ENCODE results near the gene PHLDA3. TPM values are rescaled to one million over a fixed set of nuclear protein-coding genes. Genes with fewer than 3 reads are reported as not detected.

Gene PHLDA3
- total and polyA plus RNA-seq, 2 of the 4 experiments (the other 2 are of a cell fraction), result 41.6 to 102 TPM

- Histone ChIP-seq H3K36me3 (ENCODE audit: control insufficient read depth, insufficient read depth, low read length) (no peaks in the 10 kb centered on the region), H3K18ac (ENCODE audit: low read depth, low read length) (no peak overlapping the region), H3K9me3 (ENCODE audit: control insufficient read depth, insufficient read depth, low read length) (no peaks in the 10 kb centered on the region), H3K56ac (ENCODE audit: extremely low read depth, insufficient read depth, low read length) (no peak overlapping the region), H2AFZ (replicated peaks; ENCODE audit: low read length, poor library complexity) (no peak overlapping the region), H3K23ac (ENCODE audit: low read depth, low read length) (no peak overlapping the region), H3K27me3 (ENCODE audit: control insufficient read depth, insufficient read depth, low read length) (no peaks in the 10 kb centered on the region), H3K27ac (ENCODE audit: insufficient read depth, low read length) (no peak overlapping the region), H3K4me3 (ENCODE audit: insufficient read depth, low read depth, low read length) (no peak overlapping the region), H3K79me1 (ENCODE audit: low read depth in 1 of 2, low read length in 2 of 2) (no peaks in the 10 kb centered on the region; a peak in 1 of 4 replicates), H3K9me1 (ENCODE audit: insufficient read depth, low read length) (no peaks in the 10 kb centered on the region), H3K14ac (replicated peaks; ENCODE audit: low read depth, low read length) (no peak overlapping the region), H2AK9ac (replicated peaks; ENCODE audit: low read depth, low read length, poor library complexity) (no peak overlapping the region), H4K8ac (ENCODE audit: low read depth in 2 of 2, low read length in 2 of 2) (no peak overlapping the region), H2BK5ac (ENCODE audit: low read depth, low read length, poor library complexity, severe bottlenecking) (no peak overlapping the region), H4K5ac (ENCODE audit: low read depth, low read length) (no peak overlapping the region), H3K9ac (ENCODE audit: low read depth, low read length) (no peak overlapping the region), H2BK120ac (ENCODE audit: low read depth, low read length) (no peak overlapping the region), H4K91ac (ENCODE audit: insufficient read depth, low read depth, low read length) (no peak overlapping the region), H2BK15ac (ENCODE audit: low read depth, low read length) (no peak overlapping the region), H2AK5ac (ENCODE audit: low read depth, low read length) (no peak overlapping the region), H2BK20ac (ENCODE audit: low read depth, low read length) (no peak overlapping the region), H3K4me2 (ENCODE audit: low read depth, low read length) (no peak overlapping the region), H3K4ac (ENCODE audit: low read depth, low read length) (no peak overlapping the region), H3K4me1 (ENCODE audit: control insufficient read depth, insufficient read depth, low read length) (no peaks in the 10 kb centered on the region), H4K20me1 (ENCODE audit: insufficient read depth, low read length) (no peaks in the 10 kb centered on the region)
- ATAC-seq (ENCODE audit: low read depth) (no peak), DNase-seq (no peak)
- BruUV-seq (replicated peaks), result no TSS peak
- dilution Hi-C loops (cut with HindIII; ENCODE audit: low sequenced_read_pairs, unreplicated experiment) (no loop called here), in situ Hi-C loops (cut with MboI; ENCODE audit: low sequenced_read_pairs) (loop anchor here (10.0 kb wide), 1 partner anchor 73 kb away; no protein-coding TSS in a partner anchor), intact Hi-C loops (cut with micrococcal nuclease) (no loop called here)
- POLR2A ChIA-PET (ENCODE audit: unreplicated experiment), result no interaction called here
- TF ChIP-seq FOS (IDR thresholded peaks at IDR 0.05; ENCODE audit: low read depth, low read length) (no peak), CTCF (conservative IDR thresholded peaks at IDR 0.05; ENCODE audit: low read depth, low read length) (no peak), BHLHE40 (IDR thresholded peaks at IDR 0.05; ENCODE audit: low read depth, low read length) (no peak), RAD21 (IDR thresholded peaks at IDR 0.05; ENCODE audit: low read length) (no peak), SMC3 (IDR thresholded peaks at IDR 0.05; ENCODE audit: low read depth, low read length) (no peak), POLR2A (IDR thresholded peaks at IDR 0.05; ENCODE audit: low read depth, low read length) (no peak), CEBPB (IDR thresholded peaks at IDR 0.05; ENCODE audit: low read depth, low read length) (no peak), RCOR1 (IDR thresholded peaks at IDR 0.05; ENCODE audit: insufficient replicate concordance, low read length) (no peak), ELK1 (IDR thresholded peaks at IDR 0.05; ENCODE audit: borderline replicate concordance, low read depth, low read length) (no peak), USF2 (IDR thresholded peaks at IDR 0.05; ENCODE audit: low read depth, low read length) (no peak), RFX5 (IDR thresholded peaks at IDR 0.05; ENCODE audit: low read depth, low read length) (no peak), CHD1 (IDR thresholded peaks at IDR 0.05; ENCODE audit: low read depth, low read length) (no peak), MXI1 (IDR thresholded peaks at IDR 0.05; ENCODE audit: borderline replicate concordance, low read depth, low read length) (no peak), NFE2L2 (IDR thresholded peaks at IDR 0.05; ENCODE audit: low read depth, low read length) (no peak)
- WGBS, 2 experiments (ENCODE audit: extremely low coverage in 2 of 2, insufficient read length in 1 of 2), result 78% methylated on average over 3 of the region's 7 CpGs; no CpG with 5 or more reads in 1 of the 2 experiments
- CTCF ChIA-PET, result no interaction called here
These were observed 48.6 kb upstream of the PHLDA3 start for GRCh38 chr1:201517631-201518030.
